Right lobe of liver (tissue), 4 donors: Measurements from ENCODE around the gene SPON1.

ENCODE experiments used
- POLR2A ChIP-seq: fragments of 450-650 bp; IDR thresholded peaks from one replicate; pipeline ENCODE4 v1.6.1; 2017; ENCODE audit warnings: antibody characterized with exemption, mild to moderate bottlenecking
- TF ChIP-seq, protein P1 (sequence below), 4 donors: fragments of 200-600 bp in 3 of 4; fragments of 450-650 bp in 1 of 4; IDR thresholded peaks; one replicate each; pipeline versions ENCODE4 v1.5.1 to v1.8.0; 2016 to 2022; ENCODE audit warnings: antibody characterized with exemption in 4 of 4, mild to moderate bottlenecking in 2 of 4
- donor health status: DM: no; HTN: no; CAD: no.
- donor health status: DM: no; HTN: no; CAD: no.
- donor health status: DM: no; HTN: yes; CAD: no.

DNA sequence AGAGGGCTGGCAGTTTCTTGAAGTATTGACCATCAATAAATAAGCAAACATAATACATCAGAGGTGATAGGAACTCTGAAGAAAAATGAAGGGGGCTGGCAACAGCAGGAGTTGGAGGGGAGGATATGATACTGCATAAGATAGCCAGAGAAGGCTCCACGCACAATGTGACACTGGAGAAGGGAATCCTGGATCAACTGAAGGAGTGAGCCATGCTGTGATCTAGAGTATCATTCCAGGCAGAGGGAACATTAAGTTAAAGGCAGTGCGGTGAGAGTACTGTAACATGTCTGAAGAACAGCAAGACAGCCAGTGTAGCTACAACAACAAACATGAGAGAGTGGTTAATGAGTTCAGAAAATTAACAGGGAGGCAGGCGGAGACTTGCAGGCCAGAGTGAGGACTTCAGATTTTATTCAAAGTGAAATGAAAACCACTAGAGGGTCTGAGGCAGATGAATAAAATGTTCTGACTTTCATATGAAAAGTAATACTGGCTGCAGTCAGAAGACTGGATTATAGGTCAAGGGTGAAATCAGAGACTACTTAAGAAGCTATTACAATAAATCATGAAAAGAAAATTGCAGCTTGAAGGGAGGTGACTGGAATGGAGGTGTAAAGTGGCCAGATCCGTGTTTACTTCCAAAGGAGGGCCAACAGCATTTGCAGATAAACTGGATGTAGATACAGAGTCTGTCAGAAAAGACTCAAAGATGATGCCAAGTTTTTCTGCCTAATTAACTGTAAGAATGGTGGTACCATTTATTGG lies 347.1 kb downstream of the SPON1 start:
- TF ChIP-seq, protein P1, sequence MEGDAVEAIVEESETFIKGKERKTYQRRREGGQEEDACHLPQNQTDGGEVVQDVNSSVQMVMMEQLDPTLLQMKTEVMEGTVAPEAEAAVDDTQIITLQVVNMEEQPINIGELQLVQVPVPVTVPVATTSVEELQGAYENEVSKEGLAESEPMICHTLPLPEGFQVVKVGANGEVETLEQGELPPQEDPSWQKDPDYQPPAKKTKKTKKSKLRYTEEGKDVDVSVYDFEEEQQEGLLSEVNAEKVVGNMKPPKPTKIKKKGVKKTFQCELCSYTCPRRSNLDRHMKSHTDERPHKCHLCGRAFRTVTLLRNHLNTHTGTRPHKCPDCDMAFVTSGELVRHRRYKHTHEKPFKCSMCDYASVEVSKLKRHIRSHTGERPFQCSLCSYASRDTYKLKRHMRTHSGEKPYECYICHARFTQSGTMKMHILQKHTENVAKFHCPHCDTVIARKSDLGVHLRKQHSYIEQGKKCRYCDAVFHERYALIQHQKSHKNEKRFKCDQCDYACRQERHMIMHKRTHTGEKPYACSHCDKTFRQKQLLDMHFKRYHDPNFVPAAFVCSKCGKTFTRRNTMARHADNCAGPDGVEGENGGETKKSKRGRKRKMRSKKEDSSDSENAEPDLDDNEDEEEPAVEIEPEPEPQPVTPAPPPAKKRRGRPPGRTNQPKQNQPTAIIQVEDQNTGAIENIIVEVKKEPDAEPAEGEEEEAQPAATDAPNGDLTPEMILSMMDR (IDR thresholded peaks at IDR 0.05): no peak
- no peak for TF ChIP-seq POLR2A
